Activated CD8-positive, alpha-beta memory T cell treated with anti-CD3 and anti-CD28 coated beads, Interleukin-2, amount 10 ng/mL, durations not matched to agents 7 days and 5 days (primary cell): Measurements from ENCODE around the gene IYD. TPM values are rescaled to one million over a fixed set of nuclear protein-coding genes. Genes with fewer than 3 reads are reported as not detected.
A peak's percentile ranks its signal among the peaks of the same experiment; 100 is the strongest.

ENCODE experiments used
- ATAC-seq: fragments of 150-1000 bp; cut with Tn5 transposase; one replicate; pipeline ENCODE4 v1.10.0; 2021; ENCODE audit warnings: moderate library complexity
- CTCF ChIA-PET: fragments of 350-600 bp; sonication (Branson Sonifier 250); formaldehyde crosslinking; loops from one replicate; lab custom pipeline; 2021; ENCODE audit warnings: antibody characterized with exemption; lab: Charles Lee
- DNase-seq: peaks from one replicate; pipeline ENCODE4 v3.0.0-alpha.2; 2020
- H3K27ac Mint-ChIP-seq: one replicate; pipeline ENCODE4 v1.8.0; 2021; ENCODE audit warnings: mild to moderate bottlenecking, mixed read lengths
- H3K27me3 Mint-ChIP-seq: one replicate; pipeline ENCODE4 v1.8.0; 2021; ENCODE audit warnings: mixed read lengths
- H3K36me3 Mint-ChIP-seq: one replicate; pipeline ENCODE4 v1.8.0; 2021; ENCODE audit warnings: mild to moderate bottlenecking, mixed read lengths
- H3K4me1 Mint-ChIP-seq: one replicate; pipeline ENCODE4 v1.8.0; 2021; ENCODE audit warnings: mixed read lengths
- H3K4me3 Mint-ChIP-seq: one replicate; pipeline ENCODE4 v1.8.0; 2021; ENCODE audit warnings: mild to moderate bottlenecking, moderate library complexity, mixed read lengths
- H3K9me3 Mint-ChIP-seq: one replicate; pipeline ENCODE4 v1.8.0; 2022; ENCODE audit warnings: low read depth, mixed read lengths
- total RNA-seq, 2 experiments: library from RNA; stranded (reverse); gene quantifications; one replicate each; pipeline ENCODE4 v1.2.3, GENCODE V29; 2021

IYD gene
- total RNA-seq, 2 experiments from 2014 or later, result not detected

GRCh38 chr6:150413198-150413597 lies 44.4 kb downstream of the IYD start:
- ATAC-seq (no peak), DNase-seq (no peak)
- peaks cover 17% of the 10 kb centered on the region for H3K4me1 Mint-ChIP-seq
- H3K27me3 Mint-ChIP-seq, result peaks cover 55% of the 10 kb centered on the region
- no peak overlapping the region for H3K4me3 Mint-ChIP-seq
- H3K27ac Mint-ChIP-seq, result no peak overlapping the region
- CTCF ChIA-PET, result interaction anchor here (3.0 kb wide), 1 partner anchor 402 kb away, joined by 11 read pairs; no protein-coding TSS in a partner anchor
- H3K9me3 Mint-ChIP-seq, result no peaks in the 10 kb centered on the region
- no peaks in the 10 kb centered on the region for H3K36me3 Mint-ChIP-seq

- no peak overlapping the region for H3K27ac Mint-ChIP-seq
- H3K4me1 Mint-ChIP-seq, result peaks cover 22% of the 10 kb centered on the region
- no peaks in the 10 kb centered on the region for H3K36me3 Mint-ChIP-seq
- DNase-seq (no peak), ATAC-seq (no peak)
- no peaks in the 10 kb centered on the region for H3K9me3 Mint-ChIP-seq
- CTCF ChIA-PET, result interaction anchor here (3.0 kb wide), 1 partner anchor 401 kb away, joined by 11 read pairs; no protein-coding TSS in a partner anchor
- no peak overlapping the region for H3K4me3 Mint-ChIP-seq
- H3K27me3 Mint-ChIP-seq, result peaks cover 49% of the 10 kb centered on the region
Observed at GRCh38 chr6:150413781-150414281, 45.0 kb downstream of the IYD start.

- Mint-ChIP-seq H3K9me3 (no peaks in the 10 kb centered on the region), H3K36me3 (peaks cover 2% of the 10 kb centered on the region), H3K4me1 (peaks cover 29% of the 10 kb centered on the region), H3K4me3 (no peak overlapping the region), H3K27ac (no peak overlapping the region), H3K27me3 (peaks cover 43% of the 10 kb centered on the region)
- CTCF ChIA-PET, result interaction anchor here (1.4 to 4.8 kb wide), 4 partner anchors 12 to 401 kb away, joined by 4 to 95 read pairs (median 10); no protein-coding TSS in a partner anchor
- DNase-seq (no peak), ATAC-seq (no peak)
Observed at GRCh38 chr6:150416128-150416527, 47.3 kb downstream of the IYD start.

- CTCF ChIA-PET, result interaction anchor here (0.9 to 4.8 kb wide), 20 partner anchors 9 to 449 kb away, joined by 3 to 95 read pairs (median 6); partner anchors contain the start of gene MTHFD1L
- peaks cover 29% of the 10 kb centered on the region for H3K4me1 Mint-ChIP-seq
- no peak for ATAC-seq
- H3K9me3 Mint-ChIP-seq, result no peaks in the 10 kb centered on the region
- peaks cover 34% of the 10 kb centered on the region for H3K27me3 Mint-ChIP-seq
- peaks cover 2% of the 10 kb centered on the region for H3K36me3 Mint-ChIP-seq
- DNase-seq, result no peak
- no peak overlapping the region for H3K27ac Mint-ChIP-seq
- H3K4me3 Mint-ChIP-seq, result no peak overlapping the region
Observed at GRCh38 chr6:150417250-150417649, 48.4 kb downstream of the IYD start.

GRCh38 chr6:150417899-150418826 lies 49.4 kb downstream of the IYD start:
- CTCF ChIA-PET, result interaction anchor here (0.6 to 4.8 kb wide), 41 partner anchors 10 to 906 kb away, joined by 3 to 95 read pairs (median 4); partner anchors contain the start of genes MTHFD1L and PLEKHG1
- peak; percentile 76 for ATAC-seq

GRCh38 chr6:150418827-150419594 lies 50.2 kb downstream of the IYD start:
- Mint-ChIP-seq H3K27ac (peak overlapping the region; percentile 73), H3K9me3 (no peaks in the 10 kb centered on the region), H3K4me3 (peak overlapping the region; percentile 68), H3K4me1 (peaks cover 29% of the 10 kb centered on the region), H3K27me3 (peaks cover 22% of the 10 kb centered on the region), H3K36me3 (peaks cover 2% of the 10 kb centered on the region)
- CTCF ChIA-PET, result interaction anchor here (0.6 to 4.8 kb wide), 41 partner anchors 10 to 905 kb away, joined by 3 to 95 read pairs (median 4); partner anchors contain the start of genes MTHFD1L and PLEKHG1
- peak; percentile 55 for ATAC-seq
- DNase-seq, result peak; percentile 68

More at GRCh38 chr6:150417899-150418826, 49.4 kb downstream of the IYD start:
- peaks cover 26% of the 10 kb centered on the region for H3K27me3 Mint-ChIP-seq
- peak overlapping the region; percentile 68 for H3K4me3 Mint-ChIP-seq
- peaks cover 29% of the 10 kb centered on the region for H3K4me1 Mint-ChIP-seq
- no peaks in the 10 kb centered on the region for H3K9me3 Mint-ChIP-seq
- H3K36me3 Mint-ChIP-seq, result peaks cover 2% of the 10 kb centered on the region
- peak overlapping the region; percentile 77 for H3K27ac Mint-ChIP-seq
- peak; percentile 63 for DNase-seq

GRCh38 chr6:150420428-150420827 lies 51.6 kb downstream of the IYD start:
- Mint-ChIP-seq H3K27ac (no peak overlapping the region), H3K36me3 (peaks cover 2% of the 10 kb centered on the region), H3K4me3 (no peak overlapping the region), H3K9me3 (no peaks in the 10 kb centered on the region), H3K27me3 (peaks cover 14% of the 10 kb centered on the region), H3K4me1 (peaks cover 29% of the 10 kb centered on the region)
- CTCF ChIA-PET, result interaction anchor here (1.0 to 4.8 kb wide), 4 partner anchors 25 to 396 kb away, joined by 3 to 95 read pairs (median 4); no protein-coding TSS in a partner anchor
- ATAC-seq (no peak), DNase-seq (no peak)

- peaks cover 2% of the 10 kb centered on the region for H3K36me3 Mint-ChIP-seq
- H3K4me1 Mint-ChIP-seq, result peaks cover 25% of the 10 kb centered on the region
- no peaks in the 10 kb centered on the region for H3K9me3 Mint-ChIP-seq
- ATAC-seq (no peak), DNase-seq (no peak)
- peaks cover 10% of the 10 kb centered on the region for H3K27me3 Mint-ChIP-seq
- H3K27ac Mint-ChIP-seq, result no peak overlapping the region
- no peak overlapping the region for H3K4me3 Mint-ChIP-seq
- CTCF ChIA-PET, result interaction anchor here (4.8 kb wide), 1 partner anchor 396 kb away, joined by 95 read pairs; no protein-coding TSS in a partner anchor
Observed at GRCh38 chr6:150420926-150421325, 52.1 kb downstream of the IYD start.

GRCh38 chr6:150425508-150425907 lies 56.7 kb downstream of the IYD start:
- no peaks in the 10 kb centered on the region for H3K27me3 Mint-ChIP-seq

GRCh38 chr6:150426198-150426597 lies 57.4 kb downstream of the IYD start:
- ATAC-seq, result no peak
- H3K27ac Mint-ChIP-seq, result no peak overlapping the region
- no peaks in the 10 kb centered on the region for H3K27me3 Mint-ChIP-seq
- no peaks in the 10 kb centered on the region for H3K4me1 Mint-ChIP-seq
- CTCF ChIA-PET, result interaction anchor here (2.4 kb wide), 1 partner anchor 389 kb away, joined by 9 read pairs; no protein-coding TSS in a partner anchor
- H3K36me3 Mint-ChIP-seq, result no peaks in the 10 kb centered on the region
- DNase-seq, result no peak
- H3K4me3 Mint-ChIP-seq, result no peak overlapping the region
- no peaks in the 10 kb centered on the region for H3K9me3 Mint-ChIP-seq

More at GRCh38 chr6:150425508-150425907, 56.7 kb downstream of the IYD start:
- Mint-ChIP-seq H3K9me3 (no peaks in the 10 kb centered on the region), H3K4me1 (no peaks in the 10 kb centered on the region), H3K4me3 (no peak overlapping the region), H3K27ac (no peak overlapping the region), H3K36me3 (no peaks in the 10 kb centered on the region)
- no peak for DNase-seq
- no peak for ATAC-seq
- CTCF ChIA-PET, result interaction anchor here (1.3 to 2.4 kb wide), 2 partner anchors 30 to 390 kb away, joined by 3 to 9 read pairs; no protein-coding TSS in a partner anchor

- Mint-ChIP-seq H3K27me3 (no peaks in the 10 kb centered on the region), H3K27ac (no peak overlapping the region), H3K9me3 (no peaks in the 10 kb centered on the region), H3K4me1 (no peaks in the 10 kb centered on the region), H3K36me3 (no peaks in the 10 kb centered on the region), H3K4me3 (no peak overlapping the region)
- CTCF ChIA-PET, result interaction anchor here (2.4 kb wide), 1 partner anchor 388 kb away, joined by 9 read pairs; no protein-coding TSS in a partner anchor
- DNase-seq (no peak), ATAC-seq (no peak)
Observed at GRCh38 chr6:150427037-150427602, 58.3 kb downstream of the IYD start.

GRCh38 chr6:150427843-150428242 lies 59.0 kb downstream of the IYD start:
- ATAC-seq, result no peak

More at GRCh38 chr6:150427843-150428242, 59.0 kb downstream of the IYD start:
- H3K27ac Mint-ChIP-seq, result no peak overlapping the region
- H3K27me3 Mint-ChIP-seq, result no peaks in the 10 kb centered on the region
- CTCF ChIA-PET, result interaction anchor here (2.3 kb wide), 1 partner anchor 9 kb away, joined by 9 read pairs; no protein-coding TSS in a partner anchor
- H3K9me3 Mint-ChIP-seq, result no peaks in the 10 kb centered on the region
- no peaks in the 10 kb centered on the region for H3K36me3 Mint-ChIP-seq
- DNase-seq, result no peak
- no peaks in the 10 kb centered on the region for H3K4me1 Mint-ChIP-seq
- no peak overlapping the region for H3K4me3 Mint-ChIP-seq
